ENCODE measurements around the gene NDUFB7. TPM values are rescaled to one million over a fixed set of nuclear protein-coding genes. Genes with fewer than 3 reads are reported as not detected.

Gene NDUFB7
- total RNA-seq, 1 experiment from 2014 or later: 254 TPM

DNA sequence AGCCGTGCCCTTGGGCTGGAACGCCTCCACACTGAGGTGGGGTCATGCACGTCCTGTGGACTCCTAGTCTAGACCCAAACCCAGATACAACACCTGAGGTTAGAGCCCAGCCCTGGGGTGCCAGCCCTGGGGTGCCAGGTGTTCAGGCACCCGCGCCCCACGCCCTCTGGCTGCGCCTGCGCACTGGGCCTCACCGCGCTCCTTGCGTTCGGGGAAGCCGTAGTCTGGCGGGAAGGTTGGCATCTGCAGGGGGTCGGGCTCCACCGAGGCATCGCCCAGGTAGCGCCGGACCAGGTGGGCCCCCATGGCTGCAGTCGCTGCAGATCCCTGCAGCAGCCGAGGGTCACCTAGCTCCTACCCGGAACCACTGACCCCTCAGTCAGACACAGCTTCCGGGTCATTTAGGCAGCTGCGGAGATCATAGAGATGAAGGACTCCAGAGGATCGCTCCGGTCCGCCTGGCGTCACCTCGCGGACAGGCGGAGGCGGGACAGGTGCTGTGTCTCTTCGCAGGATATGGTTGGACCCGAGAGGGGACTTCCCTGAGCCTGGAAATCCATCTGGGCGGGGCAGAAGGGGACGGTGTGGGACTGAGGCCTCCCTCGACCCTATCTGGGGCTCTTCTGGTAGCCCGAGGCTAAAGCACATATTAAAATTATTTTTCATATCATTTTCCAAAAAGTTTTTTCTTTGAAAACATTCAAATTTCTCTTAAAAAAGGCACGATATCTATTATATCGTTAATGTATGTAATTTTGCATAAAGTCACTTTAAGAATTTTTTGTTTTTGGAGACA is at the start of gene NDUFB7 (continued):
- TF ChIP-seq, protein P1, sequence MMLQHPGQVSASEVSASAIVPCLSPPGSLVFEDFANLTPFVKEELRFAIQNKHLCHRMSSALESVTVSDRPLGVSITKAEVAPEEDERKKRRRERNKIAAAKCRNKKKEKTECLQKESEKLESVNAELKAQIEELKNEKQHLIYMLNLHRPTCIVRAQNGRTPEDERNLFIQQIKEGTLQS (CRISPR knock-in tag; conservative IDR thresholded peaks at IDR 0.05): no peak
- TF ChIP-seq SMAD4 (CRISPR knock-in tag; IDR thresholded peaks at IDR 0.05) (no peak), SP1 (CRISPR knock-in tag; conservative IDR thresholded peaks at IDR 0.05) (peak; percentile 78; the same call in 1 of the 2 replicates), FOXJ3 (CRISPR knock-in tag; IDR thresholded peaks at IDR 0.05; ENCODE audit: borderline replicate concordance) (no peak), CREM (CRISPR knock-in tag; IDR thresholded peaks at IDR 0.05) (peak; percentile 78), OVOL2 (CRISPR knock-in tag; IDR thresholded peaks at IDR 0.05; ENCODE audit: borderline replicate concordance) (no peak), ZNF423 (CRISPR knock-in tag; IDR thresholded peaks at IDR 0.05) (peak; percentile 41; the same call in 1 of the 2 replicates)
- TF ChIP-seq, protein P2, sequence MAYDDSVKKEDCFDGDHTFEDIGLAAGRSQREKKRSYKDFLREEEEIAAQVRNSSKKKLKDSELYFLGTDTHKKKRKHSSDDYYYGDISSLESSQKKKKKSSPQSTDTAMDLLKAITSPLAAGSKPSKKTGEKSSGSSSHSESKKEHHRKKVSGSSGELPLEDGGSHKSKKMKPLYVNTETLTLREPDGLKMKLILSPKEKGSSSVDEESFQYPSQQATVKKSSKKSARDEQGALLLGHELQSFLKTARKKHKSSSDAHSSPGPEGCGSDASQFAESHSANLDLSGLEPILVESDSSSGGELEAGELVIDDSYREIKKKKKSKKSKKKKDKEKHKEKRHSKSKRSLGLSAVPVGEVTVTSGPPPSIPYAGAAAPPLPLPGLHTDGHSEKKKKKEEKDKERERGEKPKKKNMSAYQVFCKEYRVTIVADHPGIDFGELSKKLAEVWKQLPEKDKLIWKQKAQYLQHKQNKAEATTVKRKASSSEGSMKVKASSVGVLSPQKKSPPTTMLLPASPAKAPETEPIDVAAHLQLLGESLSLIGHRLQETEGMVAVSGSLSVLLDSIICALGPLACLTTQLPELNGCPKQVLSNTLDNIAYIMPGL (CRISPR knock-in tag; IDR thresholded peaks at IDR 0.05): peak; percentile 94; the same call in 1 of the 2 replicates
- TF ChIP-seq, protein P3, sequence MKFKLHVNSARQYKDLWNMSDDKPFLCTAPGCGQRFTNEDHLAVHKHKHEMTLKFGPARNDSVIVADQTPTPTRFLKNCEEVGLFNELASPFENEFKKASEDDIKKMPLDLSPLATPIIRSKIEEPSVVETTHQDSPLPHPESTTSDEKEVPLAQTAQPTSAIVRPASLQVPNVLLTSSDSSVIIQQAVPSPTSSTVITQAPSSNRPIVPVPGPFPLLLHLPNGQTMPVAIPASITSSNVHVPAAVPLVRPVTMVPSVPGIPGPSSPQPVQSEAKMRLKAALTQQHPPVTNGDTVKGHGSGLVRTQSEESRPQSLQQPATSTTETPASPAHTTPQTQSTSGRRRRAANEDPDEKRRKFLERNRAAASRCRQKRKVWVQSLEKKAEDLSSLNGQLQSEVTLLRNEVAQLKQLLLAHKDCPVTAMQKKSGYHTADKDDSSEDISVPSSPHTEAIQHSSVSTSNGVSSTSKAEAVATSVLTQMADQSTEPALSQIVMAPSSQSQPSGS (CRISPR knock-in tag; IDR thresholded peaks at IDR 0.05; ENCODE audit: borderline replicate concordance, low read depth): no peak
- TF ChIP-seq, protein P4, sequence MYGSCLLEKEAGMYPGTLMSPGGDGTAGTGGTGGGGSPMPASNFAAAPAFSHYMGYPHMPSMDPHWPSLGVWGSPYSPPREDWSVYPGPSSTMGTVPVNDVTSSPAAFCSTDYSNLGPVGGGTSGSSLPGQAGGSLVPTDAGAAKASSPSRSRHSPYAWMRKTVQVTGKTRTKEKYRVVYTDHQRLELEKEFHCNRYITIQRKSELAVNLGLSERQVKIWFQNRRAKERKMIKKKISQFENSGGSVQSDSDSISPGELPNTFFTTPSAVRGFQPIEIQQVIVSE (CRISPR knock-in tag; IDR thresholded peaks at IDR 0.05; ENCODE audit: borderline replicate concordance): no peak
- TF ChIP-seq, protein P5, sequence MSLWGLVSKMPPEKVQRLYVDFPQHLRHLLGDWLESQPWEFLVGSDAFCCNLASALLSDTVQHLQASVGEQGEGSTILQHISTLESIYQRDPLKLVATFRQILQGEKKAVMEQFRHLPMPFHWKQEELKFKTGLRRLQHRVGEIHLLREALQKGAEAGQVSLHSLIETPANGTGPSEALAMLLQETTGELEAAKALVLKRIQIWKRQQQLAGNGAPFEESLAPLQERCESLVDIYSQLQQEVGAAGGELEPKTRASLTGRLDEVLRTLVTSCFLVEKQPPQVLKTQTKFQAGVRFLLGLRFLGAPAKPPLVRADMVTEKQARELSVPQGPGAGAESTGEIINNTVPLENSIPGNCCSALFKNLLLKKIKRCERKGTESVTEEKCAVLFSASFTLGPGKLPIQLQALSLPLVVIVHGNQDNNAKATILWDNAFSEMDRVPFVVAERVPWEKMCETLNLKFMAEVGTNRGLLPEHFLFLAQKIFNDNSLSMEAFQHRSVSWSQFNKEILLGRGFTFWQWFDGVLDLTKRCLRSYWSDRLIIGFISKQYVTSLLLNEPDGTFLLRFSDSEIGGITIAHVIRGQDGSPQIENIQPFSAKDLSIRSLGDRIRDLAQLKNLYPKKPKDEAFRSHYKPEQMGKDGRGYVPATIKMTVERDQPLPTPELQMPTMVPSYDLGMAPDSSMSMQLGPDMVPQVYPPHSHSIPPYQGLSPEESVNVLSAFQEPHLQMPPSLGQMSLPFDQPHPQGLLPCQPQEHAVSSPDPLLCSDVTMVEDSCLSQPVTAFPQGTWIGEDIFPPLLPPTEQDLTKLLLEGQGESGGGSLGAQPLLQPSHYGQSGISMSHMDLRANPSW (CRISPR knock-in tag; conservative IDR thresholded peaks at IDR 0.05; ENCODE audit: low read depth): no peak
- TF ChIP-seq, protein P6, sequence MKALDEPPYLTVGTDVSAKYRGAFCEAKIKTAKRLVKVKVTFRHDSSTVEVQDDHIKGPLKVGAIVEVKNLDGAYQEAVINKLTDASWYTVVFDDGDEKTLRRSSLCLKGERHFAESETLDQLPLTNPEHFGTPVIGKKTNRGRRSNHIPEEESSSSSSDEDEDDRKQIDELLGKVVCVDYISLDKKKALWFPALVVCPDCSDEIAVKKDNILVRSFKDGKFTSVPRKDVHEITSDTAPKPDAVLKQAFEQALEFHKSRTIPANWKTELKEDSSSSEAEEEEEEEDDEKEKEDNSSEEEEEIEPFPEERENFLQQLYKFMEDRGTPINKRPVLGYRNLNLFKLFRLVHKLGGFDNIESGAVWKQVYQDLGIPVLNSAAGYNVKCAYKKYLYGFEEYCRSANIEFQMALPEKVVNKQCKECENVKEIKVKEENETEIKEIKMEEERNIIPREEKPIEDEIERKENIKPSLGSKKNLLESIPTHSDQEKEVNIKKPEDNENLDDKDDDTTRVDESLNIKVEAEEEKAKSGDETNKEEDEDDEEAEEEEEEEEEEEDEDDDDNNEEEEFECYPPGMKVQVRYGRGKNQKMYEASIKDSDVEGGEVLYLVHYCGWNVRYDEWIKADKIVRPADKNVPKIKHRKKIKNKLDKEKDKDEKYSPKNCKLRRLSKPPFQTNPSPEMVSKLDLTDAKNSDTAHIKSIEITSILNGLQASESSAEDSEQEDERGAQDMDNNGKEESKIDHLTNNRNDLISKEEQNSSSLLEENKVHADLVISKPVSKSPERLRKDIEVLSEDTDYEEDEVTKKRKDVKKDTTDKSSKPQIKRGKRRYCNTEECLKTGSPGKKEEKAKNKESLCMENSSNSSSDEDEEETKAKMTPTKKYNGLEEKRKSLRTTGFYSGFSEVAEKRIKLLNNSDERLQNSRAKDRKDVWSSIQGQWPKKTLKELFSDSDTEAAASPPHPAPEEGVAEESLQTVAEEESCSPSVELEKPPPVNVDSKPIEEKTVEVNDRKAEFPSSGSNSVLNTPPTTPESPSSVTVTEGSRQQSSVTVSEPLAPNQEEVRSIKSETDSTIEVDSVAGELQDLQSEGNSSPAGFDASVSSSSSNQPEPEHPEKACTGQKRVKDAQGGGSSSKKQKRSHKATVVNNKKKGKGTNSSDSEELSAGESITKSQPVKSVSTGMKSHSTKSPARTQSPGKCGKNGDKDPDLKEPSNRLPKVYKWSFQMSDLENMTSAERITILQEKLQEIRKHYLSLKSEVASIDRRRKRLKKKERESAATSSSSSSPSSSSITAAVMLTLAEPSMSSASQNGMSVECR (CRISPR knock-in tag; IDR thresholded peaks at IDR 0.05; ENCODE audit: borderline replicate concordance): peak; percentile 64; the same call in 1 of the 2 replicates

DNA sequence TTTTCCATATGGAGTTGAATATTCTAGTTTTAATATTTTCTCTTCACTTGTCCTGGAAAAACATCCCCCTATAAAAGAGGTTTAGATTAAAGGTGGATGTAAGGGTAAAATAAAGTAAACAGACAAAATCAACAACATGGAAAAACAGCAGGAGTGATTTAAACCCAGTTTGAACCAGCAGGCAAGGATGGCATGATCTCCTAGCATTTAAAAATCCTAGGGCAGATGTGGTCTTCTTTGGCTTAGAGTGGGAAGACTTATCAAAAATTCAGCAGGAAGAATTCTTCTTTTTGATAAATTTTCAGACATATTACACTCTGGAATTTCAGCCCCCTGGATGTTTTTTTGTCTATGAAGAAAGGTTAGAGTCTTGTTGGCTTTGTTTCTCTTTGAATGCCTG is 47.5 kb upstream of the NDUFB7 start:
- Mint-ChIP-seq H3K27me3 (ENCODE audit: low read depth) (peaks cover 10% of the 10 kb centered on the region; the same call in 1 of the 2 replicates), H3K4me1 (no peaks in the 10 kb centered on the region), H3K36me3 (peaks cover 8% of the 10 kb centered on the region), H3K9me3 (peaks cover 27% of the 10 kb centered on the region), H3K27ac (no peak overlapping the region), H3K4me3 (no peak overlapping the region)
- DNase-seq (ENCODE audit: low spot score) (no peak), ATAC-seq (no peak)
- ChIA-PET CTCF (interaction anchor here (0.6 kb wide), 1 partner anchor 15 kb away, joined by 3 read pairs; no protein-coding TSS in a partner anchor), POLR2A (no interaction called here)
- TF ChIP-seq, protein P7, sequence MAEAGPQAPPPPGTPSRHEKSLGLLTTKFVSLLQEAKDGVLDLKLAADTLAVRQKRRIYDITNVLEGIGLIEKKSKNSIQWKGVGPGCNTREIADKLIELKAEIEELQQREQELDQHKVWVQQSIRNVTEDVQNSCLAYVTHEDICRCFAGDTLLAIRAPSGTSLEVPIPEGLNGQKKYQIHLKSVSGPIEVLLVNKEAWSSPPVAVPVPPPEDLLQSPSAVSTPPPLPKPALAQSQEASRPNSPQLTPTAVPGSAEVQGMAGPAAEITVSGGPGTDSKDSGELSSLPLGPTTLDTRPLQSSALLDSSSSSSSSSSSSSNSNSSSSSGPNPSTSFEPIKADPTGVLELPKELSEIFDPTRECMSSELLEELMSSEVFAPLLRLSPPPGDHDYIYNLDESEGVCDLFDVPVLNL (CRISPR knock-in tag; IDR thresholded peaks at IDR 0.05; ENCODE audit: borderline replicate concordance, low read depth): no peak
- TF ChIP-seq, protein P8, sequence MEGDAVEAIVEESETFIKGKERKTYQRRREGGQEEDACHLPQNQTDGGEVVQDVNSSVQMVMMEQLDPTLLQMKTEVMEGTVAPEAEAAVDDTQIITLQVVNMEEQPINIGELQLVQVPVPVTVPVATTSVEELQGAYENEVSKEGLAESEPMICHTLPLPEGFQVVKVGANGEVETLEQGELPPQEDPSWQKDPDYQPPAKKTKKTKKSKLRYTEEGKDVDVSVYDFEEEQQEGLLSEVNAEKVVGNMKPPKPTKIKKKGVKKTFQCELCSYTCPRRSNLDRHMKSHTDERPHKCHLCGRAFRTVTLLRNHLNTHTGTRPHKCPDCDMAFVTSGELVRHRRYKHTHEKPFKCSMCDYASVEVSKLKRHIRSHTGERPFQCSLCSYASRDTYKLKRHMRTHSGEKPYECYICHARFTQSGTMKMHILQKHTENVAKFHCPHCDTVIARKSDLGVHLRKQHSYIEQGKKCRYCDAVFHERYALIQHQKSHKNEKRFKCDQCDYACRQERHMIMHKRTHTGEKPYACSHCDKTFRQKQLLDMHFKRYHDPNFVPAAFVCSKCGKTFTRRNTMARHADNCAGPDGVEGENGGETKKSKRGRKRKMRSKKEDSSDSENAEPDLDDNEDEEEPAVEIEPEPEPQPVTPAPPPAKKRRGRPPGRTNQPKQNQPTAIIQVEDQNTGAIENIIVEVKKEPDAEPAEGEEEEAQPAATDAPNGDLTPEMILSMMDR (IDR thresholded peaks at IDR 0.05): no peak
- TF ChIP-seq, protein P9, sequence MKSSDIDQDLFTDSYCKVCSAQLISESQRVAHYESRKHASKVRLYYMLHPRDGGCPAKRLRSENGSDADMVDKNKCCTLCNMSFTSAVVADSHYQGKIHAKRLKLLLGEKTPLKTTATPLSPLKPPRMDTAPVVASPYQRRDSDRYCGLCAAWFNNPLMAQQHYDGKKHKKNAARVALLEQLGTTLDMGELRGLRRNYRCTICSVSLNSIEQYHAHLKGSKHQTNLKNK (CRISPR knock-in tag; IDR thresholded peaks at IDR 0.05): no peak
- TF ChIP-seq, protein P10, sequence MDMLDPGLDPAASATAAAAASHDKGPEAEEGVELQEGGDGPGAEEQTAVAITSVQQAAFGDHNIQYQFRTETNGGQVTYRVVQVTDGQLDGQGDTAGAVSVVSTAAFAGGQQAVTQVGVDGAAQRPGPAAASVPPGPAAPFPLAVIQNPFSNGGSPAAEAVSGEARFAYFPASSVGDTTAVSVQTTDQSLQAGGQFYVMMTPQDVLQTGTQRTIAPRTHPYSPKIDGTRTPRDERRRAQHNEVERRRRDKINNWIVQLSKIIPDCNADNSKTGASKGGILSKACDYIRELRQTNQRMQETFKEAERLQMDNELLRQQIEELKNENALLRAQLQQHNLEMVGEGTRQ (CRISPR knock-in tag; IDR thresholded peaks at IDR 0.05): no peak
- TF ChIP-seq ELF4 (CRISPR knock-in tag; IDR thresholded peaks at IDR 0.05; ENCODE audit: low read depth): no peak
- no peak for TF ChIP-seq ESRRA (CRISPR knock-in tag; IDR thresholded peaks at IDR 0.05; ENCODE audit: borderline replicate concordance)

Data from WTC11 (cell line).